Neural cell (in vitro differentiated cells): ENCODE data around the gene TMEM53. TPM values are rescaled to one million over a fixed set of nuclear protein-coding genes. Genes with fewer than 3 reads are reported as not detected.

Experiments
- H2AFZ ChIP-seq: fragments of 200-600, 300-800 bp; sonication (generic), shearing (Covaris generic); 2 replicates; pipeline ENCODE4 v1.6.0; 2014; ENCODE audit warnings: low read depth, mild to moderate bottlenecking, antibody characterized with exemption, low read length, moderate library complexity
- H3F3A ChIP-seq: fragments of 200-600 bp; shearing (Covaris generic); 2 replicates; pipeline ENCODE4 v1.6.1; 2016; ENCODE audit warnings: mild to moderate bottlenecking, moderate library complexity, mixed read lengths, antibody characterized with exemption, low read length; ENCODE audit not compliant: insufficient read depth, poor library complexity, severe bottlenecking
- H3K27ac ChIP-seq: fragments of 200-600, 300-800 bp; sonication (generic), shearing (Covaris generic); 2 replicates; pipeline ENCODE4 v1.5.1; 2014; ENCODE audit warnings: mild to moderate bottlenecking, low read length, moderate library complexity
- H3K27me3 ChIP-seq: fragments of 300-800, 200-600 bp; sonication (generic), shearing (Covaris generic); 2 replicates; pipeline ENCODE4 v1.6.0; 2014; ENCODE audit warnings: mild to moderate bottlenecking, low read depth, low read length, moderate library complexity; ENCODE audit not compliant: insufficient read depth
- H3K36me3 ChIP-seq: fragments of 300-800, 200-600 bp; sonication (generic), shearing (Covaris generic); 2 replicates; pipeline ENCODE4 v1.5.1; 2014; ENCODE audit warnings: mild to moderate bottlenecking, antibody characterized with exemption, low read length, moderate library complexity; ENCODE audit not compliant: insufficient read depth
- H3K4me2 ChIP-seq: fragments of 300-800, 200-600 bp; sonication (generic), shearing (Covaris generic); 2 replicates; pipeline ENCODE4 v1.6.0; 2014; ENCODE audit warnings: mild to moderate bottlenecking, low read length
- H3K4me3 ChIP-seq: fragments of 300-800, 200-600 bp; sonication (generic), shearing (Covaris generic); 2 replicates; pipeline ENCODE4 v1.5.1; 2014; ENCODE audit warnings: mild to moderate bottlenecking, low read length, moderate library complexity
- H3K79me2 ChIP-seq: fragments of 200-600 bp; shearing (Covaris generic); replicated peaks from 2 replicates; pipeline ENCODE4 v1.6.0; 2014; ENCODE audit warnings: mild to moderate bottlenecking, low read length, moderate library complexity; ENCODE audit not compliant: insufficient read depth
- H3K9ac ChIP-seq: fragments of 300-800, 200-600 bp; sonication (generic), shearing (Covaris generic); 2 replicates; pipeline ENCODE4 v1.6.1; 2016; ENCODE audit warnings: mild to moderate bottlenecking, low read length, mixed read lengths
- H3K9me2 ChIP-seq: fragments of 200-600 bp; shearing (Covaris generic); 2 replicates; pipeline ENCODE4 v1.6.1; 2016; ENCODE audit warnings: mild to moderate bottlenecking, low read length, mixed read lengths; ENCODE audit not compliant: insufficient read depth
- H3K9me3 ChIP-seq: fragments of 200-600, 300-800 bp; sonication (generic), shearing (Covaris generic); 2 replicates; pipeline ENCODE4 v1.6.1; 2016; ENCODE audit warnings: mild to moderate bottlenecking, mixed run types, low read length, moderate library complexity, mixed read lengths
- H4K20me1 ChIP-seq: fragments of 200-600 bp; shearing (Covaris generic); 2 replicates; pipeline ENCODE4 v1.6.1; 2016; ENCODE audit warnings: mild to moderate bottlenecking, mixed run types; ENCODE audit not compliant: insufficient read depth
- EP300 ChIP-seq: fragments of 450-650 bp; conservative IDR thresholded peaks from 2 replicates; pipeline ENCODE4 v1.6.1; 2014; ENCODE audit warnings: antibody characterized with exemption, mild to moderate bottlenecking, moderate library complexity; ENCODE audit not compliant: poor library complexity, severe bottlenecking
- EZH2 ChIP-seq: fragments of 200-600, 300-800 bp; shearing (Covaris generic), sonication (generic); IDR thresholded peaks from 2 replicates; pipeline ENCODE4 v1.6.1; 2014; ENCODE audit warnings: antibody characterized with exemption, low read length, borderline replicate concordance, mild to moderate bottlenecking; ENCODE audit not compliant: insufficient read depth, poor library complexity, severe bottlenecking
- MXI1 ChIP-seq: fragments of 450-650 bp; conservative IDR thresholded peaks from 2 replicates; pipeline ENCODE4 v1.6.1; 2014; ENCODE audit warnings: antibody characterized with exemption, mild to moderate bottlenecking; ENCODE audit not compliant: poor library complexity, severe bottlenecking
- POLR2AphosphoS5 ChIP-seq: IDR thresholded peaks from 2 replicates; pipeline ENCODE4 v1.6.1; 2012
- RAD21 ChIP-seq: fragments of 450-650 bp; conservative IDR thresholded peaks from 2 replicates; pipeline ENCODE4 v1.6.1; 2014; ENCODE audit warnings: antibody characterized with exemption, mild to moderate bottlenecking, moderate library complexity
- REST ChIP-seq: IDR thresholded peaks from 2 replicates; pipeline ENCODE4 v1.6.1; 2012; ENCODE audit warnings: borderline replicate concordance
- SMC3 ChIP-seq: fragments of 450-650 bp; conservative IDR thresholded peaks from 2 replicates; pipeline ENCODE4 v1.6.1; 2014; ENCODE audit warnings: antibody characterized with exemption, mild to moderate bottlenecking, moderate library complexity; ENCODE audit not compliant: poor library complexity
- TAF1 ChIP-seq: IDR thresholded peaks from 2 replicates; pipeline ENCODE4 v1.6.1; 2012; ENCODE audit warnings: low read depth
- polyA plus RNA-seq: library from polyadenylated mRNA; depleted of rRNA; stranded (reverse); fragments of >200 nt; gene quantifications from 2 replicates; pipeline ENCODE4 v1.2.3, GENCODE V29; 2014
- TF ChIP-seq, protein P1 (sequence below): fragments of 450-650 bp; IDR thresholded peaks from 2 replicates; pipeline ENCODE4 v1.5.1; 2014; ENCODE audit warnings: antibody characterized with exemption, mild to moderate bottlenecking, moderate library complexity; ENCODE audit not compliant: poor library complexity, severe bottlenecking

The TMEM53 gene
- polyA plus RNA-seq, 1 donor from 2014 or later: 13.4 TPM

DNA sequence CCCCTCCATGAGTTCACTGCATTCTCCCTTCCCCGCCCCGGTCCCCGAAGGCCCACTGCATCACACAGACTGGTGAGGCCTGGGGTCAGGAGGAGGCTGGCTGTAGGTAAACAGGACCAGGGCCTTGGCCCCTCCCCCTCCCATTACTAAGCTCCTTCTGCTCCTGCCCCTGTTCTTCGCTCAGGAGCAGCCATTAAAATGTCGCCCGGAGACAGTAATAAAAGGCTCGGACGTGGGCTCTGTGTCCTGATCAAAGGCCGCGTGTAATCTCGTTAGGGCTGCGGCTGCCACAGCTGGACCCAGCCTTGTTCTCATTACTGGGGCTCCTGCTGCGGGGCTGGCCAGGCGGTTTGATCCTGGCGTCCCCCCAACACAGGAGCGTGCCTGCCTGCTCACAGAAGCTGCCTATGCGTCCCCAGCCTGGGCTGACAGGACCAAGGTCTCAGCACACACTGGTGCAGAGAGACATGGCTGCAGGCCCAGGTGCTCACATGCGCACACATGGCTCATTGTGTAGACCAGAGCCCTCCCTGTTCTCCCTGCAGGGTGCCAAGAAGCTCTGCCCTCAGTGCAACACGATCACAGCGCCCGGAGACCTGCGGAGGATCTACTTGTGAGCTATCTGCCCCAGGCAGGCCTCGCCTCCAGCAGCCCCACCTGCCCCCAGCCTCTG, 24.0 kb downstream of the TMEM53 start:
- Histone ChIP-seq H3K79me2 (no peaks in the 10 kb centered on the region), H2AFZ (no peak overlapping the region), H3K9ac (peak overlapping the region; percentile 23), H3K9me3 (no peaks in the 10 kb centered on the region), H3K9me2 (no peaks in the 10 kb centered on the region), H3K4me3 (no peak overlapping the region), H3K36me3 (no peaks in the 10 kb centered on the region), H3F3A (no peaks in the 10 kb centered on the region), H3K27ac (no peak overlapping the region), H4K20me1 (no peaks in the 10 kb centered on the region), H3K4me2 (no peak overlapping the region), H3K27me3 (no peaks in the 10 kb centered on the region)
- TF ChIP-seq TAF1 (no peak), POLR2AphosphoS5 (no peak), EP300 (no peak), SMC3 (no peak), EZH2 (no peak), MXI1 (no peak), RAD21 (no peak), REST (no peak)
- TF ChIP-seq, protein P1, sequence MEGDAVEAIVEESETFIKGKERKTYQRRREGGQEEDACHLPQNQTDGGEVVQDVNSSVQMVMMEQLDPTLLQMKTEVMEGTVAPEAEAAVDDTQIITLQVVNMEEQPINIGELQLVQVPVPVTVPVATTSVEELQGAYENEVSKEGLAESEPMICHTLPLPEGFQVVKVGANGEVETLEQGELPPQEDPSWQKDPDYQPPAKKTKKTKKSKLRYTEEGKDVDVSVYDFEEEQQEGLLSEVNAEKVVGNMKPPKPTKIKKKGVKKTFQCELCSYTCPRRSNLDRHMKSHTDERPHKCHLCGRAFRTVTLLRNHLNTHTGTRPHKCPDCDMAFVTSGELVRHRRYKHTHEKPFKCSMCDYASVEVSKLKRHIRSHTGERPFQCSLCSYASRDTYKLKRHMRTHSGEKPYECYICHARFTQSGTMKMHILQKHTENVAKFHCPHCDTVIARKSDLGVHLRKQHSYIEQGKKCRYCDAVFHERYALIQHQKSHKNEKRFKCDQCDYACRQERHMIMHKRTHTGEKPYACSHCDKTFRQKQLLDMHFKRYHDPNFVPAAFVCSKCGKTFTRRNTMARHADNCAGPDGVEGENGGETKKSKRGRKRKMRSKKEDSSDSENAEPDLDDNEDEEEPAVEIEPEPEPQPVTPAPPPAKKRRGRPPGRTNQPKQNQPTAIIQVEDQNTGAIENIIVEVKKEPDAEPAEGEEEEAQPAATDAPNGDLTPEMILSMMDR: no peak

DNA sequence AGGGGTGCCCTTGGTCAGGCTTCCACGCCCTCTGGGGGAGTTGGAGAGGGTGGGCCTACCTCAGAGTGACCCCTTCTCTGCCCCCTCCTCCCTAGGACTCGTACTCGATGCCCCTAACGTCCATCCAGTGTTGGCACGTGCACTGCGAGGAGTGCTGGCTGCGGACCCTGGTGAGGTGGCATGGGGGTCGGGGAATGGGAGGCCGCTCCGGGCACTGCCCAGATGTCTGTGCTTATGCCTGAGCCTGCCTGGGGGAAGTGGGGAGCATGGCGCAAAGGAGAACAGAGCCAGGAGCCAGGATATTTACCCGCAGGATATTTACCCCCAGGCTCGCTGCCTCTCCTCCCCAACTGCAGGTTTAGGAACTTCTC, 24.5 kb downstream of the TMEM53 start:
- peak overlapping the region; percentile 23 for H3K9ac ChIP-seq
- no peaks in the 10 kb centered on the region for H3K79me2 ChIP-seq
- H3K36me3 ChIP-seq: no peaks in the 10 kb centered on the region
- no peak overlapping the region for H3K27ac ChIP-seq
- no peaks in the 10 kb centered on the region for H3K9me2 ChIP-seq
- no peaks in the 10 kb centered on the region for H4K20me1 ChIP-seq
- no peak overlapping the region for H2AFZ ChIP-seq
- no peak overlapping the region for H3K4me2 ChIP-seq
- no peak for TF ChIP-seq RAD21
- TF ChIP-seq SMC3: no peak
- no peak for TF ChIP-seq TAF1
- TF ChIP-seq, protein P1: no peak
- no peak for TF ChIP-seq EP300
- no peak for TF ChIP-seq POLR2AphosphoS5
- TF ChIP-seq MXI1: no peak
- TF ChIP-seq REST: no peak
- no peak for TF ChIP-seq EZH2
- H3K27me3 ChIP-seq: no peaks in the 10 kb centered on the region
- no peaks in the 10 kb centered on the region for H3K9me3 ChIP-seq
- no peaks in the 10 kb centered on the region for H3F3A ChIP-seq
- H3K4me3 ChIP-seq: no peak overlapping the region
